GM21723 (cell line): ENCODE measurements around the gene MEGF6.
"Not testable (repeated sequence)": the region's sequence is repeated elsewhere in the genome, so short reads cannot be mapped to it uniquely, and the experiment has no call there.

ENCODE experiments used
- ATAC-seq: cut with Tn5 transposase; IDR thresholded peaks from one replicate; pipeline ENCODE4 v1.9.1; 2021; ENCODE audit warnings: mild to moderate bottlenecking, moderate library complexity; ENCODE audit not compliant: unreplicated experiment

The MEGF6 gene

GRCh38 chr1:3575515-3575914 lies 35.8 kb downstream of the MEGF6 start:
- ATAC-seq, result not testable (repeated sequence)

- no peak for ATAC-seq
These were observed 37.8 kb downstream of the MEGF6 start for GRCh38 chr1:3573500-3573899.

- ATAC-seq, result not testable (repeated sequence)
These were observed 38.7 kb downstream of the MEGF6 start for GRCh38 chr1:3572638-3573037.

- ATAC-seq, result no peak
These were observed 40.0 kb downstream of the MEGF6 start for GRCh38 chr1:3571263-3571662.

GRCh38 chr1:3570066-3570986 lies 41.0 kb downstream of the MEGF6 start:
- ATAC-seq, result no peak

- no peak for ATAC-seq
These were observed 41.9 kb downstream of the MEGF6 start for GRCh38 chr1:3569436-3569835.

- no peak for ATAC-seq
These were observed 42.4 kb downstream of the MEGF6 start for GRCh38 chr1:3568815-3569435.

- ATAC-seq, result no peak
These were observed 44.1 kb downstream of the MEGF6 start for GRCh38 chr1:3566951-3567804.

- ATAC-seq, result no peak
These were observed 45.1 kb downstream of the MEGF6 start for GRCh38 chr1:3566003-3566885.

- ATAC-seq, result no peak
These were observed 46.1 kb downstream of the MEGF6 start for GRCh38 chr1:3564921-3565831.

- ATAC-seq, result no peak
These were observed 47.7 kb downstream of the MEGF6 start for GRCh38 chr1:3563610-3564009.

GRCh38 chr1:3563125-3563524 lies 48.2 kb downstream of the MEGF6 start:
- no peak for ATAC-seq

- ATAC-seq, result no peak
These were observed 48.6 kb downstream of the MEGF6 start for GRCh38 chr1:3562712-3563111.

GRCh38 chr1:3561702-3562101 lies 49.6 kb downstream of the MEGF6 start:
- no peak for ATAC-seq

- no peak for ATAC-seq
These were observed 50.3 kb downstream of the MEGF6 start for GRCh38 chr1:3560981-3561380.

- ATAC-seq, result no peak
These were observed 50.9 kb downstream of the MEGF6 start for GRCh38 chr1:3560251-3560871.

GRCh38 chr1:3558036-3558726 lies 53.1 kb downstream of the MEGF6 start:
- no peak for ATAC-seq

- ATAC-seq, result no peak
These were observed 53.9 kb downstream of the MEGF6 start for GRCh38 chr1:3557366-3557765.
